NCI-H748 treated with DMSO at 0.1 percent for 48 hours (cell line): ENCODE measurements around the gene MSANTD1.

Source experiments
- DNase-seq: peaks from one replicate; lab custom pipeline; 2025; lab: John Stamatoyannopoulos, UW

The MSANTD1 gene

GRCh38 chr4:3233391-3234071 is 15.4 kb upstream of the MSANTD1 start:
- DNase-seq = no peak

GRCh38 chr4:3234171-3235029 is 14.6 kb upstream of the MSANTD1 start:
- no peak for DNase-seq

- DNase-seq = no peak
Measured at GRCh38 chr4:3235030-3235345, 14.0 kb upstream of the MSANTD1 start.

DNA sequence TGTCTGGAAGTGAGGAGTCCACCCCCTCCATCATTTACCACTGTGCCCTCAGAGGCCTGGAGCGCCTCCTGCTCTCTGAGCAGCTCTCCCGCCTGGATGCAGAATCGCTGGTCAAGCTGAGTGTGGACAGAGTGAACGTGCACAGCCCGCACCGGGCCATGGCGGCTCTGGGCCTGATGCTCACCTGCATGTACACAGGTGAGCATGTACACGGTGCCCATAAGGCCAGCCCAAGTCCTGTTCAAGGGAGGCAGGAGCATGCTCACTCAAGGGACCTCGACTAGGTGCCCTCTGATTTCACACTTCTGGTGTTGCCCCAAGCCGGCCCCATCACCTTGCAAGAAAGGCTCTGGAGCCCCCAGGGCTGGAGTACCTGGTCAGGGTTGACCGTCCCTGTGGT is 13.4 kb upstream of the MSANTD1 start:
- DNase-seq = no peak

- no peak for DNase-seq
Measured at GRCh38 chr4:3236326-3236878, 12.6 kb upstream of the MSANTD1 start.

GRCh38 chr4:3237266-3237665 is 11.7 kb upstream of the MSANTD1 start:
- no peak for DNase-seq

DNA sequence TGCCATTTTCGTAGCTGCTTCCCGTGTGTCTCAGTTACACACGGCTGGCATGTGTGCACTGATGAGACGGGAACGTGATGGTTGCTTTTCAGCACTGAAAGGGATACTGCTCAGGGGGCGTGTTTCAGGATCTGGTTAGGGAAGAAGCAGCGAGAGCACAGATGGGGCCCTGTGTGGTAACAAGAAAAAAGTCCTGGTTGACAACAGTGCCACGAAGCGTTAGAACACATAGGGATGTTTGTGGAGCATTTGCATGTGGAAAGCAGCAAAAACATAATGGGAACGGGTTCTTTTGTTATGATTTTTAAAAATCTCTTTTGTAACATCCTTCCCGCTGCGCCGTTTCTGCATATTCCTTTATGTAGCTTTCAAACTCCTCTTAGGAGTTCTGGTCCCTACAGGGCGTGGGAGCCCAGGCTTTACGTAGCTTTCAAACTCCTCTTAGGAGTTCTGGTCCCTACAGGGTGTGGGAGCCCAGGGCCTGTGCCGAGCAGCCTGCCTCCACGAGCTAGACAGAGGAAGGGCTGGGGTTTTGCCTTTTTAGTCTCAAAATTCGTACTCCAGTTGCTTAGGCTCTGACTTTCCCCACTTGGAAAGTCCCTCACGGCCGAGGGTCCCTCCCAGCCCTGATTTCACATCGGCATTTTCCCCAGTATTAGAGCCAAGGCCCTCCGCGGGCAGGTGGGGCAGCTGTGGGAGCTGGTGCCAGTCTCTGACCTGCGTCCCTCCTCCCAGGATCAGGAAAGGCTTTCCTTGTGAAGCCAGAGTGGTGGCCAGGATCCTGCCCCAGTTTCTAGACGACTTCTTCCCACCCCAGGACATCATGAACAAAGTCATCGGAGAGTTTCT is 11.0 kb upstream of the MSANTD1 start:
- no peak for DNase-seq

DNA sequence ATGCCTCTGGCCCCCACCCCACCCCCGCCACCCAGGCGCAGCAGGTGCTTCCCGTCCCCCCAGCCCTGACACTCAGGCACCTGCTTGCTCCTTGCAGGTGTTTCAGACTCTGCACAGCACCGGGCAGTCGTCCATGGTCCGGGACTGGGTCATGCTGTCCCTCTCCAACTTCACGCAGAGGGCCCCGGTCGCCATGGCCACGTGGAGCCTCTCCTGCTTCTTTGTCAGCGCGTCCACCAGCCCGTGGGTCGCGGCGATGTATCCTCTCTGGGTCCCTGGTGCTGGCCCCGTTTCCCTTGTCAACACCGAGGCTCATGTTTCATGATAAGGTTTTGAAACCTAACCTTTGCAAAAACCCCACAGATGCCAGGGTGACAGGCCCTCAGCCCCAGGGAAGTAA is 10.2 kb upstream of the MSANTD1 start:
- no peak for DNase-seq

GRCh38 chr4:3239303-3239702 is 9.7 kb upstream of the MSANTD1 start:
- DNase-seq = no peak

- no peak for DNase-seq
Measured at GRCh38 chr4:3239998-3240920, 8.7 kb upstream of the MSANTD1 start.

DNA sequence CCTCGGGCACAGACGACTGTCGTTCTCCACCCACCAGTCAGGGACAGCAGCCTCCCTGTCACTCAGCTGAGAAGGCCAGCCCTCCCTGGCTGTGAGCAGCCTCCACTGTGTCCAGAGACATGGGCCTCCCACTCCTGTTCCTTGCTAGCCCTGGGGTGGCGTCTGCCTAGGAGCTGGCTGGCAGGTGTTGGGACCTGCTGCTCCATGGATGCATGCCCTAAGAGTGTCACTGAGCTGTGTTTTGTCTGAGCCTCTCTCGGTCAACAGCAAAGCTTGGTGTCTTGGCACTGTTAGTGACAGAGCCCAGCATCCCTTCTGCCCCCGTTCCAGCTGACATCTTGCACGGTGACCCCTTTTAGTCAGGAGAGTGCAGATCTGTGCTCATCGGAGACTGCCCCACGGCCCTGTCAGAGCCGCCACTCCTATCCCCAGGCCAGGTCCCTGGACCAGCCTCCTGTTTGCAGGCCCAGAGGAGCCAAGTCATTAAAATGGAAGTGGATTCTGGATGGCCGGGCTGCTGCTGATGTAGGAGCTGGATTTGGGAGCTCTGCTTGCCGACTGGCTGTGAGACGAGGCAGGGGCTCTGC is 7.9 kb upstream of the MSANTD1 start:
- DNase-seq = no peak

- no peak for DNase-seq
Measured at GRCh38 chr4:3241898-3242524, 6.9 kb upstream of the MSANTD1 start.

- no peak for DNase-seq
Measured at GRCh38 chr4:3243136-3243780, 5.7 kb upstream of the MSANTD1 start.

- DNase-seq = no peak
Measured at GRCh38 chr4:3244002-3244401, 5.0 kb upstream of the MSANTD1 start.

DNA sequence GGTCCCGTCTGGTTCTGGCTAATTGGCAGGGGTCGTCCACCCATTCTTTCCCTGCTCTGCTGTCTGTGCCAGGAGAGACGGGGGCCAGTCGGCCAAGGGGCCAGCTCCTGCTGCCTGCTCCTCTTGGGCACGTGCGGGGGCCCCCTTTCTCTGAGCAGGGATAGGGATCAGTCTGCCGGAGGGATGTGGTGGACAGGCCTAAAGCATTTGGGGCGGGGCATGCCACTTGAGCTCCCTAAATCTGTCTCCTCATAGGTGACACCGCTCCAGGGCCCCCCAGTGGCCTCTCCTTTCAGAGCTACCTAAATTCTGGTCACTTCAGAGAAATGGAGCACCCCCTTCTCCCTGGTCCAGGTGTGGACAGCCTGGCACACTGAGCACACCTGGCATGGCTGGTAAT is 4.2 kb upstream of the MSANTD1 start:
- DNase-seq = no peak

- no peak for DNase-seq
Measured at GRCh38 chr4:3245676-3246075, 3.3 kb upstream of the MSANTD1 start.

DNA sequence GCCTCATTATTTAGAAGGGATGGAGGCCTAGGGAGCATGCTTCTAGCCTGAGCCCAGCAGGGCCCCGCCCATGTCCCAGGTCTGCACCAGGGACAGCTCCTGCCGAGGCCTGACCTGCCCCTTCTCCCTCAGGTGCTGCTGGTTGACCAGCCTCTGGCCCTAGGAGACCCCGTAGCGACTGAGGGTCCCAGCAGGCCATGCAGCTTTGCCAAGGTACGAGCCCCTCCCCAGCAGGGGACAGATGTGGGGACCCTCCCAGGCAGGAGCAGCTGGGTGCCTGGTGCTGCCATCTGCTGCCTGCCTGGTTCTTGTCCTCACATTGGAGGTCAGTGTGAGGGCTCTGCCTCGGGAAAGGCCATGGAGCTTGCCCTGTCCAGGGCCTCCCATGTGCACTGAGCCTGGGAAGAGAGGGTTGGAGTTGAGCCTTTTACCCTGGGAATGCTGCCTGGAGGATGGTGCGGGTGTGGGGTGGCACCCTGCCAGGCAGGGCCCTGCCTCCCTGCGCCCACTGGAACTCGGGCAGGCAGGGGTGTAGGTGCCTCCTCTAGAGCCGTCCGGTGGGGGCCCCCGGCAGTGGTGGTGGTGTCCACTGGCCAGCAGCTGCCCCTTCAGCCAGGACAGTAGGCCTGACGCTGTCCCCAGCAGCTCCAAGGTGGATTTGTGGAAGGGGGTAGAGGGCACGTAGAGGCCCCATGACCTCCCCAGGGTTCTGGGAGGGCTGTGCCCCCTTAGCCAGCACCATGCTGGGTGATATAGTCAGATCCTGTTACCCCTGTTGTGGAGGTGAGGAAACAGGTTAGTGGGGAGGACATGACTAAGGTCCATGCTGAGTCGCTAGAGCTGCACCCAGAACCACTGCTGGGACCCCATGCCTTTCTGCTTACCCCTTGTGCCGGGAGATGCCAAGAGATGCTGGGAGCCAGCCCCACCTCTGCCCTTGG is 2.2 kb upstream of the MSANTD1 start:
- no peak for DNase-seq

DNA sequence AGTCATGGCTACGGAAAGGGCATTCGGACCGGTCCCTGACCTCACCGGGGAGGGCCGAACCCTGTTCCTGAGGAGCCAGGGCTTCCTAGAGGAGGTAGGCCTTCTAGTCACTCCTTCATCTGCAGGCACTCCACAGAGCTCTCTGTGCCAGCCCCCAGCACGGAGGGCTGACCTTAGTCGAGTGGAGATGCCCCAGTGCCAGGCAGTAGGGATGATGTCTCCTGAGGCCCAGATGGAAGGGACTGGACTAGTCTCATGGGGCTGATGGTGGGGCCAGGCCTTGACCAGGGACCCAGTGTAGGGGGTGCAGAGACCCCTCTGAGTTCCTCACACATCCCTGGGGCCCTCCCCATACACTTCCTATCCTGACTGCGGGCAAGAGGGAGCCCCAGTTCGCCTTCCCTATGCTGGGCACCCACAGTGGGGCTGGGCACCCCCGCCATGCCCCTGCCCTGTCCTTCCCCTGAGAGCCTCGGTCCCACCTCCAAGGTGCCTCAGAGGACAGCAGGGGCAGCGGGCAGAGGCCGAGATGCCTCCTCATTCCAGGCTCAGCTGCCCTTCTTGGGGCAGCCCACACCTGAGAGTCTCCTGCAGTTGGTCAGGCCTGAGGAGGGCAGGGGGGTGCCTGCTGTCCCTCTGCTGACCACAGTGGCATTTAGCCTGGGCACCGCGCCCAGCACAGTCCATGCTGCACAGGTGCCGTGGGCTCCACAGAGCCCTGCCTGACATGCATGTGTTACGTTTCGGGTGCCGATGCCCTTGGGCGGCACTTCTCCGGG is 1.4 kb upstream of the MSANTD1 start:
- no peak for DNase-seq
